HG02943 (cell line): Measurements from ENCODE around the gene KRT6A.
"Not testable (repeated sequence)": the region's sequence is repeated elsewhere in the genome, so short reads cannot be mapped to it uniquely, and the experiment has no call there.

ENCODE experiments used
- ATAC-seq: cut with Tn5 transposase; IDR thresholded peaks from one replicate; pipeline ENCODE4 v1.9.1; 2021; ENCODE audit warnings: mild to moderate bottlenecking, low read depth, moderate library complexity; ENCODE audit not compliant: unreplicated experiment

KRT6A gene

DNA sequence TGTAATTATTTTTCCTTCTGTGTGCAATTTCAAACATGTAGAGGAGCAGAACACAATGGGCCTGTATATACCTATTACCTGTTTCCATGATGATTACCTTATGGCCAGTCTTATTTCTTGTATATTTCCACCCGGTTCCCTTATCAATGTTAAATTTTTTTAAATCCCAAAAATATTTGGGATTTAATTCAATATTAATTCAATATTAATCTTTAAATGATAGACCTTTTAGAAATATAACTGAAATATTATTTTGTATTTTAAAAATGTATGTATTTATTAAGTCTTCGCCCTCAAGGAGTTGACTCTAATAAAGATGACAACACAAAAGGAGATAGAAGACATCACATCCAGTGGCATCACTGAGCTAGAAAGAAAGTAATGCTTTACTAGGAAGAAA is 18.8 kb downstream of the KRT6A start:
- ATAC-seq = no peak

GRCh38 chr12:52473768-52474167 is 19.3 kb downstream of the KRT6A start, which contains the start of gene KRT6C:
Gene KRT6C (minus strand): TSS chr12:52473805. CDS start chr12:52473737, 68 bp downstream.
- ATAC-seq = no peak

GRCh38 chr12:52469853-52470252 is 23.2 kb downstream of the KRT6A start:
- ATAC-seq = no peak

DNA sequence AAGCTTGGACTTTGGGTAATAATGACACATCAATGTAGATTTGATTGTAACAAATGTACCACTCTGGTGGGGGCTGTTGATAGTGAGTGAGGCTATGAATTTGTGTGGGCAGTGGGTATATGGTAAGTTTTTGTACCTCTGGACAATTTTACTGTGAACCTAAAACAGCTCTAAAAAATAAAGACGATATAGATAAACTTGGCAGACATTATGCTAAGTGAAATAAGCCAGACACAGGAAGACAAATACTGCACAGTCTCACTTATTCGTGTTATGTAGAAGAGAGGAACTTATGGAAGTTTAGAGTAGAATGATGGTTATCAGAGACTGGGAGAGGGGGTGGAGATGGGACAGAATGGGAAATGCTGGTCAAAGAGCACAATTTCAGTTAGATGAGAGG is 28.2 kb downstream of the KRT6A start:
- no peak for ATAC-seq

GRCh38 chr12:52461693-52462092 is 31.4 kb downstream of the KRT6A start:
- ATAC-seq = no peak

DNA sequence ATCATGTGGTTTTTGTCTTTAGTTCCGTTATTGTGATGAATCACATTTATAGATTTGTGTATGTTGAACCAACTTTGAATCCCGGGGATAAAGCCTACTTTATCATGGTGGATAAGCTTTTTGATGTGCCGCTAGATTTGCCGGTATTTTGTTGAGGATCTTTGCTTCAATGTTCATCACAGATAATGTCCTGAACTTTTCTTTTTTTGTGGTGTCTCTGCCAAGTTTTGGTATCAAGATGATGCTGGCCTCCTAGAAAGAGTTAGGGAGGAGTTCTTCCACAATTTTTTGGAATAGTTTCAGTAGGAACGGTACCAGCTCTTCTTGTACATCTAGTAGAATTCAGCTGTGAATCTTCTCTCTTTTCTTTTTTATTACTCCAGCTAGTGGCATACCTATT is 34.2 kb downstream of the KRT6A start:
- no peak for ATAC-seq

- ATAC-seq = no peak
These were observed 37.2 kb downstream of the KRT6A start for GRCh38 chr12:52455821-52456220.

- ATAC-seq = no peak
These were observed 38.5 kb downstream of the KRT6A start for GRCh38 chr12:52454411-52455201.

- no peak for ATAC-seq
These were observed 41.0 kb downstream of the KRT6A start, which contains the start of gene KRT6B for GRCh38 chr12:52452101-52452500. Gene KRT6B (minus strand): TSS chr12:52452146. CDS start chr12:52452078, 68 bp downstream.

DNA sequence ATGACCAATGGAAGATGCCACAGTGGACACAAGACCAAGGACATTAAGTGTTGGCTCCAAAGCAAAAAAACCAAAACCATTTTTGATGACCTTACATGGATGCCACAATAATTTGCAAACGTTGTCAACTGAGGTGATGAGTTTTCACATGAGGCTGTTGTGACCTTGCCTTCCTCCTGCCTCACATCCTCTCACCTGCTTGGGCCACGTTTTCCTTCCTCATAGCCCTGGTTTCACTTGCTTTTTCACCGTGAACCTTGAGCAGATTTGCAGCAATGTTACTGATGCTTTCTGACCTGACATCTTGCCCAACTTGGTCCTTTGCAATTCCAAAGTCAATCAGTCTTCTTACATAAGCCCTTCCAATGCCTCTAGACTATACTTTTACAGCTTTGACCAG is 44.8 kb downstream of the KRT6A start:
- ATAC-seq = no peak

DNA sequence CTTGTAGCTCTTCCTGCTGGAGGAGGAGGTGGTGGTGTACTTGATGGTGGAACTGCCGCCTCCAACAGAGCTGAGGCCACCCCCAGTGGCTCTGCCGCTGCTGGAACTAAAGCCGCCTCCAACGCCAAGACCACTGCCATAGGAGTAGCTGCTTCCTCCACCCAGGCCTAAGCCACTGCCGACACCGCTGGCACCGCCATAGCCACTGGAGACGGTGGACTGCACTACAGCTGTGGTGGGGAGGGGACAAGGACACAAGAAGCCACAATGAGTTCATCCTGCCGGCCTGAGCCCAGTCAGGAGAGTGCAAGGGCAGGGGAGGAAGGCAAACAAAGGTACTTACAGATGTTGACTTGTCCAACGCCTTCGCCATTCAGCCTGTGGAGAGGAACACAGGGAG is 45.9 kb downstream of the KRT6A start:
- not testable (repeated sequence) for ATAC-seq

GRCh38 chr12:52446367-52447045 is 46.6 kb downstream of the KRT6A start:
- no peak for ATAC-seq

DNA sequence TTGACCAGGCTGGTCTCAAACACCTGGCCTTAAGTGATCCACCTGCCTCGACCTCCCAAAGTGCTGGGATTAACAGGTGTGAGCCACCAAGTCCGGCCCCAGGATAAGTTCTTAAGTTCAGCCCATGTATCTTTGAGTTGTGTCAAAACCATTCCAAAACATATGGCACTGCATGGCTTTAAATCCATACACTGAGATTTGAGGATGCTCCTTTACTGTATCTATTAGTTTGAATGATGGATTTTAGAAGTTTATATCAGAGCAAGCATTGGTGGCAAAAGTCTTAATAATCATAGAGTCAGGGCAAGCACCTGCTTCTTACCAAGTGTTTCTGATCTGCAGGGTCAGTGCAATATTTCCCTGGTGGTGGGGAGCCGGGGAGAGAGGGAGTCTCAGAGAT is 47.2 kb downstream of the KRT6A start:
- ATAC-seq = no peak

DNA sequence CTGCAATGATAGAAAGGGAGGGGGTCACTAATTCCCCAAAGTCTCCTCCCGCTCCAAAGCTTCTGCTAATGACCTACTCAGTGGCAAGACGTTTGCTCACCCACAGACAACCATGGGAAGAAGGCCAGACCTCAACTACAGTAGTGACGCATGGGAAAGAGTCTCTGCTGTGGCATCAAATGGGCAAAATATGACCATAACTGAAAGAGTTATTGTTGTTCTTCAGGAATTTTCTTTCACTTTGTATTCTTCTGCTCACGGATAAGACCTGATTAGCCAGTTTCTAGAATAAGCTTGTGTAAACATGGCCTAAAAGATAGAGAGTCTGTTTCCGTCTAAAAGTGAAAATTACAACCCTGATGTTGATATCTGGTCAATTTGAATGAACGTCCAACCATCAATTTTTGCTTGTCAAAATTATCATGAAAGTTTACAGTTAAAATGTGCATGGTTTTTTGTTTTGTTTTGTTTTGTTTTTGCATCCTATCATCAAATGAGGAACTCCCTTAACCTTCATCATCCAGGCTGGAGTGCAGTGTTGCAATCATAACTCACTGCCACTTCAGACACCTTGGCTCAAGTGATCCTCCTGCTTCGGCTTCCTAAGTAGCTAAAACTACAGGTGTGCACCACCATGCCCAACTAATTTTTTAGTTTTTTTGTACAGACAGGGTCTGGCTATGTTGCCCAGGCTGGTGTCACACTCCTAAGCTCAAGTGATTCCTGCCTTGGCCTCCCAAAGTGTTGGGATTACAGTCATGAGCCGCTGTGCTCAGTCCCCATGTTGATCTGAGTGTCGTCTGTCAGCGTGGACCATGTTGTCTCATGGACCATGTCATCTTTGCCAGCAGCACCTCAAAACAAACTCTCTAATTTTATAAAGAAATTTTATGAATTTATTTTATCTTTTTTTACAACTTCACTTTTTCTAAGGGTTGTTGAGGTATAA is 48.1 kb downstream of the KRT6A start:
- no peak for ATAC-seq

DNA sequence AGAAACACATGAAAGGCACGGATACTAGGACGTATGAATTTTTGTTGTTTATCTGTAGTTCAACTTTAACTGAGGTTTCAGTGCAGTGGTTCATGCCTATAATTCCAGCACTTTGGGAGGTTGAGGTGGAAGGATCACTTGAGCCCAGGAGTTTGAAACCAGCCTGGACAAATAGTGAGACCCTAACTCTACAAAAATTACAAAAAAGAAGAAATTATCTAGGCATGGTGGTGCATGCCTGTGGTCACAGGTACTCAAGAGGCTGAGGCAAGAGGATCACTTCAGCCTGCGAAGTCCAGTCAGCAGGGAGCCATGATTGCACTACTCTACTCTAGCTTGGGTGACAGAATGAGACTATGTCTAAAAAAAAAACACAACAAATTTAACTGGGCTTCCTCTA is 49.1 kb downstream of the KRT6A start:
- no peak for ATAC-seq

GRCh38 chr12:52442600-52443061 is 50.4 kb downstream of the KRT6A start:
- ATAC-seq = no peak

DNA sequence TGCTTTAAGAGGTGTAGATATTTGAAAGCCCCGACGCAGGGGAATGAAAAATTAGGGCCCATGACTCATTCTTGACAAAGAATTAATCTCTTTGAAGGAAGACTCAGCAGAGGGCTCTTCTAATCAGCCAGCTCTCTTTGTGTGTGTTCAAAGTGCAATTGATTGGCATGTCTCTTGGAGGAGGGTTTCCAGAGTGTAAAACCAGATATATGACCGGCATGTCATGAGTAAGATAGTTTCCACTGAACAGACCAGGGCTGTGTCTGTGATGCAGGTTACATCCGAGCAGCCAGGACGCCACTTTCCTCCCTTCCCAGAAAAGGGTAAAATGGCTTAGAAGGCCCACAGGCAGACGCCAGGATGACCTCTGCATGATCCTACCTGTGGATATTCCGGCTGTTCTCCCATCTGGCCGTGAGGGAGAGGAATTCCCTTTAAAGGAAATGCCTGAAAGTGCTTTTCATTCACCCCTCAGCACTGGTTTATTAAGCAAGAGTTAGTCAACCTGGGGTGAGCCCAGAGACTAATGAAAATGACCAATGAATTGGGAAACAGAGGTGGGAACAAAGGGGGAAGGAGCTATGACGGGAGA is 51.6 kb downstream of the KRT6A start:
- ATAC-seq = no peak

DNA sequence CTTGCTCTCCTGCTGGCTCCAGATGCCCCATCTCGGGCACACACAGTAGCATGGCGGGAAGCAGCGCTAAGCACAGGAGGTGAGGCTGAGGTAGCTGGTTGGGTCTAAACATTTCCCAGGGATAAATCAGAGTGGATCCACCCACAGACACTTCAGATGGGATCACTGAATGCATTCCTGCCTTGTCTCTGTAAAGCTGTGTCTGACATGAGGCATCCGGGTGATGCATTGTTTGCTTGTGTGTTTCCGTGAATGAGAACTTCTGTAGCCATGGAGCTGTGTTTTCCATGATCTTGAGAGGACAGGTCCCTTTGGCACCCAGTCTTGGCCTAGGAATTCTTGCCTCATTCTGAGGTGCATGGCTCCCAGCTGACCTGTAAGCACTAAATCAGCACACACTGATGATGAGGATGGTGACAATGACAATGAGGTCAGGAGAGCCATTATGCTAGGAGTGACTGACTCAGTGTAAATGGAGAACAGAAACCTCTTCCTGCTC is 52.2 kb downstream of the KRT6A start:
- no peak for ATAC-seq

DNA sequence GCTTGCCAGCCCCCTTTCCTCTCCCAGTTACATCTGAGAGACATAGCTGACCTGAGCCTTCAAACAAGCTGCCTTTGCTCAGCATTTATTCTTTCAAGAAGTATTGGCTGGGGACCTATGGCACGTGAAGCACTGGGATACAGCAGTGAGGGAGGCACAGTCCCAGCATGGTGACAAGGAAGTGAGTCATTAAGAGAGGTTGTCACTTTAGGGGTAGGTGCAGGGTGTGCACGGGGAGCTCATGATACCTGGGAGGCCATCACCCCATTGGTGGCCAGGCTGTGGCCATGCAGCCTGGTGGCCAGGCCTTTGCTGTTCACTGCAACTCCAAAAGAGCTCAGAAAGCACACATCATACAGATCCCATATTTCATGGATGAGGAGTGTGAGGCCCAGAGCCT is 53.2 kb downstream of the KRT6A start:
- no peak for ATAC-seq

GRCh38 chr12:52439420-52439819 is 53.6 kb downstream of the KRT6A start:
- no peak for ATAC-seq
